Measurements from ENCODE around the gene ZFP36L1.

The ZFP36L1 gene

GRCh38 chr14:68794851-68795596, 2.2 kb upstream of the ZFP36L1 start:
- peak; percentile 68 for DNase-seq

DNA sequence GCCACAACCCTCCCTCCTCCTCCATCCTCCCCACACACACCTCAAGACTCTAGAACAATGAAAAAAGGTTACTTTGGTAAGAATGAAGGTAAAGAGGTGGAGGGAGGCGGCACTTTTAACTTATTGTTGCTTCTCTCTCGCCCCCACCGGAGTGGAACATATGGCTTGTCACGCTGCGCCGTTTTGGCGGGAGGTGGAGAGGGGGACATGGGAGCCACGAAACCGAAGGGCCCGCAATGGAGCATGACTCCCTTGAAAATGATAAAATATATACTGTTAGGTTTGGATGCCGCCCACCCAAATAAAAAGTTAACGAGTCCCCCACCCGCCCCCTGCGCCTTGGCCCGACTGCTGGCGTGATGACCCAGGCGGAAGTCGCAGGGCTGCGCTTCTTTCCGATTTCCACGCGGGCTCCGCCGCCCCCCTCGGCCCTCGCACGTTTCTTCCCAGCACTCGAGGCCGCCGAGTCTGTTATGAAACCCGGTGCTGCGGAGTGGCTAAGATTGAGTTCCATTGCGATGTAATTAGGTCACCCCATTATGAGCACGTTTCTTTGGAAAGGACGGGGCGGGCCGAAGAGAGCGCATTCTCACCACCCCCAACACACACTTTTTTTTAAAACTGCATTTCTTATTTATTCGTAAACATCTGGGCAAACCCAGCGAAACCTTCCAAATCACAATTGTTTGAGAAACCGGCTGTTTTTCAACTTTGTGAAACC, 1.4 kb upstream of the ZFP36L1 start:
- peak; percentile 86 for DNase-seq

- no peak for DNase-seq
These were observed 865 bp upstream of the ZFP36L1 start for GRCh38 chr14:68793734-68794129.

- no peak for DNase-seq
These were observed 239 bp downstream of the ZFP36L1 start for GRCh38 chr14:68792678-68792978.

DNA sequence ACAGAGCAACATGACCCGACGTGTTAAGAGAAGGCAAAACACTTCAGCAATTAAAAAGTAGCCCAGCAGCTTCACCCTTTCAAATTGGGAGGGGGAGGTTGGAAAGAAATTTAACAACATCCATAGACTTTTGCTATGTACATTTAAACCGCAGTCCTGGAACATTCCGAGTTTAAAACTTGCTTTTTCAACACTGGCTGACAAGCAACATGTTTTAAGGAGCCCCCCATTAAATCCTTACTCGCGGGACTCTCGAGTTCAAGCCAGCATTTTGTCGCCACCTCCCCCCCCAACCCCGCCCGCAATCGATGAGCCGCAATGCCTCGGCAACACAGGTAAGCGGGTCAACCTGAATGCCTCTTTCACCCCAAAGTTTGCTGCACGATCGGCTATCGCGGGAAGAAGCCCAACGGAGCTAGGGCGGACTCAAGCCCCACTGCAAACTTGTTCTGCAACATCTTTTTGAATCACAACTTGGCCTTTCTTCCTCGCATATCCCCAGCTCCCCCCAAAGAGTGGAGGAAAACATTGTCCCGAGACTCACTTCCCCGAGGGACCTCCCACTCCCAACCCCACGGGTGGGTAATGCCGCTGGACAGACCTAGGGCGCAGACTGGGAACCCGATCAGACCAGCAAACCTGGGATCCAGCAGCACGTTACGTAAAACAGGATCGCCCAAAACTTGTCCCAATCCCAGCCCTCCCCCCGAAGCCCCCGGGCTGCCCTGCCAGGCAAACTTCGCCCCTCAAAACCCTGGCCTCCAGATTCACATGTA, 777 bp downstream of the ZFP36L1 start:
- peak; percentile 44 for DNase-seq

DNA sequence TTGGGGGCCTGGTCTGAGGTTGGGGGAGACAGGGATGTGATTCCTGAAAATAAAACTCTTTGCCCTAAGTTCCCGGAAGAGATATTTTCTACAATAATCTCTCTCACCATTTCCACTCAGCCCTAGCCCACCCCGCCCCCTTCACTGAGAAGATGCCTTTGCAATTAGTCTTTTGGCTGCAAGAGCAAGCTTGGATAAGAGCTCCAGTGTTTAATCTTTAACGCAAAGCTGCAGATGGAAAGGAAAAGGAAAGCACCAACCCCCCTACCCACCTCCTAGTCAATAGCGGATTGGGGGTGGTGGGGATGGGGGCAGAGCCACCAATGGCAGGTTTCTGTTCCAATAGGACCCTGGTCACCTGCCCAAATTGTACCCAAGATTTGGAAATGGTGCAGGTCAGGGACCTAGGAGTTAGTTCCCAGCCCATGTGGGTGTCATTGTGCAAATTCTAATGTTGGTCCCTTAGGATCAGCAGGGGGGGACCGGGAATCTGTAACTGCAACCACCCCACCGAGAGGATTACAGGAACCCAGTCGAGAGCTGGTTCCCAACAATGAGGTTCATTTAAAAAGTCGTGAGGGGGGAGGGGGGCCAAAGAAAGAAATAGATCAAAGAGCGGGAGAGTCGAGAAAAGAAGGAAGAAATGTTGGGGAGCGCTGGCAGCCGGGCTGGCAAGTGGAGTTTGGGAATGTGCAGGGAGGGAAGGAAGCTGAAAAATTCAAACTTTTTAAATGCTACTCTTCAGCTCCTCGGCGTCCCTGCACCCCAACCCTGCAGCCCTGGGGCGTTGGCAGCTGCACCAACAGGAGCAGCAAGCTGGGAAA, 1.6 kb downstream of the ZFP36L1 start:
- DNase-seq = no peak

GRCh38 chr14:68790644-68791077, 2.2 kb downstream of the ZFP36L1 start:
- peak; percentile 62 for DNase-seq

- peak; percentile 31 for DNase-seq
These were observed 2.8 kb downstream of the ZFP36L1 start for GRCh38 chr14:68789821-68790643.

DNA sequence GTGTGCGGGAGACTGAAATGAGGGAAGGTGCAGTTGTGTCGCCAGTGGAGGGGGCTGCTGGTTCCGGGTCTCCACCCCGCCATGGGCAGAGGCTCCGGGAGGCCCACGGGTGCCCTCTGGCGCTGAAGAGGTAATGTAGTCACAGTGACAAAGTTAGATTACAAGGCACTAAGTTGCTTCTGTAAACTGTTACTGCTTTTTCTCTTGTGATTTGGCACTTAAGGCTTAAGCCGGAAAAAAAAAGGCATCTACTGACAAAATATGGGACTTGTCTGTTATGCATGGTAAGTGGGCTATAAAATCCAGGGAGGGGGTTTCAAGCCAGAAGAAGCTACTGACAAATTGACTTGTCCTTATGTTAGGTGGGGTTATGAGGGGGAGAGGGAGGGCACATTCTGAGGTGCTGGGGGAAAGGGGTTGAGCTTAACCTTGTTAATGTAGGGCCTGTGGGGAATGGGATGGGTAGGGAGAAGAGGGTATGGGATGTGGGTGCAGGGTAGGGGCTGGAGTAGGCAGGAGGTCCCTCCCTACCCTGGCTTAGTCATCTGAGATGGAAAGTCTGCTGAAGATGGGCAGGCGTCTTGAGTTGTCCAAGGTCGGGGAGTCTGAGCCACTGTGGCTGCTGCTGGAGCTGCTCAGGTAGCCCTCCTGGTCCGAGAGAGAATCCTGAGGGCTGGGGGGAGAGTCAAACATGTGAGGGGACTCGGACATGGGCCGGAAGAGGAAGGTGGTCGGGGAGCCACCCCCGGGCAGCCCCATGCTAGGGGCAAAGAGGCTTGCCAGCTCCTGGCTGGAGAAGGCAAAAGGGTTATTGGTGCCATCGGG, 3.7 kb downstream of the ZFP36L1 start:
- DNase-seq = peak; percentile 89

DNA sequence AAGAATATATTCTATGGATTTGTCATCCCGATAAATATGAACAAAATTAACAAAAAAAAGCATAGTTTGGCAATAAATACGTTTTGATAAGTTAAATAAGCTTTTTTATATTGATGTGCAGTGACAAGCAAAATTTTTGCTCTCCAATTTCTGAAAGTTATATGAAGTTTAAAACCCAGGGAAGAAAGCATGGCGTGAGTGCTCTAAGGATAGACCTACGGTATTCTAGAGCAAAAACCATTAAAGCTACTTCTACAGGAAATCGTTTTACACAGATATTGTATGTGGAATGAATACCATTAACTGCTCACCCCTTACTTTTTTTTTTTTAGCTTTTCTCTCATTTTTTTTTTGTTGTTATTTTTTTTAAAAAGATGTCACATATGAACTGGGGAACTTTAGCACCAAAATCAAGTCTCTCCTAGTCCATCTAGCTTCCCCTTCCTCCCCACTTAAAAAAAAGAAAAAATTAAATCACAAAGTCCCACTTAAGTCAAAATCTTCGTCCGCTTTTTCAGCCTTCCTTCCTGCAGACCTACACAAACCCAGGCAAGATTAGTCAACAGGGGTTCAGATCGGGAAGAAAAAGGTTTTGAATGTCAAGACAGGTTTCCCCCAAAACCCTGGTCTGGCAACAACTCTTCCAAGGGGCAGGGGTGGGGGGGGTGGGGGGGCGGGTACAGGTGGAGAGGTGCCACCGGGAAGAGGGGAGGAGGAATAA, 4.4 kb downstream of the ZFP36L1 start:
- DNase-seq = no peak

DNA sequence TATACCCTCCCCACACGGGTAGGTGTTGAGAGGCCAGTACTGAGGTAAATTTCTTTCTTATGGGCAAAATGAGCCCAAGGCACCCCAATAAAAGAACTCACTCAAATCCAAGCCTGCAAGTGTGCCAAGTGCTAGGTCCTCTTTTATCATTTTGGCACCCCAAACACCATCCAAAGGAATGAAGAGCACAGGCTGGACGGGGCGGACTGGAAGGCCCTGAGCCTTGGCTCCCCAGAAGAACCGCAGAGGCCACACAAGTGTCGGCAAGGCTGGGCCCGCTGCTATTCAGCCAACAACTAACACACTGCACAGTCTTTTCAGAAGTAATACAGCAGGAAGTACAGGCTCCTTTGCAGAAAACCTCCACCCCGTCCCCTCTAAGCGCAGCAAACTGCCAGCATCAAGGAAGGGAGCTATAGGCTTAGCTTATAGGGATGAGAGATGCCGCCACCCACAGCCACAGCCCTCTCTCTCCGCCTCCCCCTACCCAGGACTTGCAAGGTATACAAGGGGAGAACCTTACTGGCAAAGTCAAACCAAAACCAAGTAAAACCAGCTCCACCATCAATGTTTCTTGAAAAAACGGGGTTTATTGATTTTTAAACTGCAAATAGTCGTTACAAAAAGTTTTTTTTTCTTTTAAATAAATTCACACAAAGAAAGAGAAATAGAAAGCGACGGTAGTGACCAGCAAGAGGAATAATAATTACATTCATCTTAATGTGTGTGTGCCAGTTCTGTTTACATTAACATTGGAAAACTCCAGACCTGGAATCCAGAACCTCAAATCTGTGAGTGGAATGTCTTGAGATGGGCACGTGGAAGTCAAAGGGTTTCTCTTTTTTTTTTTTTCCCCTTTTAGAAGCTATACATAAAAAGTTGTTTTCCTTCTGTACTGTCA, 5.5 kb downstream of the ZFP36L1 start:
- peak; percentile 52 for DNase-seq

GRCh38 chr14:68786491-68787091, 6.3 kb downstream of the ZFP36L1 start:
- DNase-seq = peak; percentile 28

GRCh38 chr14:68785534-68786490, 7.1 kb downstream of the ZFP36L1 start:
- peak; percentile 60 for DNase-seq

DNA sequence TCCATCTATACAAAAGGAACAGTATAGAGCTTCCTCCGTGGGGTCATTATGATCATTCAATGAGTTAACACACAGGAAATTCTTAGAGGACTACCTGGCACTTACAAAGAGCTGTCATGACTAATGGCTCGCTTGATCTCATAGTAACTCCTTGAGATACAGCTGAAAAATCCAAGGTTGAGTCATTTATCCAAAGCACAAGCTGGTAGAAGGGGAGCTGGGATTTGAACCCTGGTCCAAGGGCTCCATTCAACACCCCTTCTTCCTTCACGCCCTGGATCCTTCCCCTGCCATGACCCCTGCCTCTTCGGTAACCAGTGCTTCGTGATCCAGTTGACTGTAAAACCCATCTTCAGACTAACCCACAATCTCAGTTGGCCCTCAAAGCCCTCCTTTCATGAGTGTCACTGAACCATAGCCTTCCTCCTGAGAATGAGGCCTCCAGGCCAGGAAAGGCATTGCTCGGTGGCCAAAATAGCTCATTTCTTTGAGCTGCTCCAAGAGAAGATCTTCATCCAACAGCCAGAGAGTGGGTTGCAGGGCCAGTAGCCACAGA, 7.8 kb downstream of the ZFP36L1 start:
- DNase-seq = peak; percentile 20

DNA sequence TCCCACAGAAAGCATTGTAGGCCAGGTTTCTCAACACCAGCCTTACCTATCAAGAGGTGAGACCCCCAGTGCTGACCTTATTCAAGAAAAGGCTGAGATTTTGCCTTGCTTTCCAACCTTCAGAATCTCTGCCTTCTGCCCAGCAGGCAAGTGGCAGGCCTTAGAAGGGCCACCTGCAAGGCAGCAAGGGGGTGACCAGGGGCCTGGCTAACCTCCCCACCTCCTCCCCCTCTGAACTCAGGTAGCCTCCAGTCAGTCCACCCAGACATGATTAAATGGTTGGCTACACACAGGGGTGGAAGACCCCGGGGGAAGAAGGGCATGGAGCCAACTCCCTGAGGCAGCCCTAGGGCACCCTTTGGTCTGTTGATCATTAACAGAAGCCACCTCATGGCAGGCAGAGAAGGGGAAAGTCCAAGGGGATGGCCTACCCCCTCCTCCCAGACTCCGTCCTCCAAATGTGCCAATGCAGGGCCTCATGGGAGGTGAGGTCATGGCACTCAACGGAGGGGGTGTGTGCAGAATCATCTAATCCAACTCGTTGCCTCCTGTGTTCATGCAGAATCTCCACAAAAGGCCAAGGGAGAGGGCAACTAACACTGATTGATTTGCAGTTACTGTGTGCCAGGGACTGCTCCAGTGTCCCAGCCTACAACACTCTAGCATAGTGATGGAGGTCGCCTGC, 8.5 kb downstream of the ZFP36L1 start:
- DNase-seq = peak; percentile 24

- DNase-seq = no peak
These were observed 9.2 kb downstream of the ZFP36L1 start for GRCh38 chr14:68783408-68784225.
